HepG2 (cell line): ENCODE measurements around the gene NLRC5. TPM values are rescaled to one million over a fixed set of nuclear protein-coding genes. Genes with fewer than 3 reads are reported as not detected.

ENCODE experiments used
- GTF3A ChIP-seq: sonication (generic); formaldehyde crosslinking; conservative IDR thresholded peaks from 2 replicates; pipeline ENCODE4 v1.4.0; 2020; ENCODE audit warnings: mild to moderate bottlenecking, missing genetic modification reagents
- KLF16 ChIP-seq, 2 experiments: sonication (generic) in 1 of 2; formaldehyde crosslinking in 1 of 2; IDR thresholded peaks; 2 replicates each; pipeline versions ENCODE4 v1.6.1 to v1.8.0; 2016 to 2023; ENCODE audit warnings: missing genetic modification reagents in 2 of 2, missing compliant biosample characterization in 1 of 2
- MAFK ChIP-seq, 2 experiments: IDR thresholded peaks in 1 of 2; conservative IDR thresholded peaks in 1 of 2; 2 replicates each; pipeline ENCODE4 v1.6.1; 2011; ENCODE audit warnings: improper control_type of control experiment in 2 of 2, low read length in 2 of 2
- MTA1 ChIP-seq: sonication (generic); formaldehyde crosslinking; IDR thresholded peaks from 2 replicates; pipeline ENCODE4 v1.4.0; 2020; ENCODE audit warnings: missing genetic modification reagents, mild to moderate bottlenecking, borderline replicate concordance
- MYC ChIP-seq: sonication (generic); formaldehyde crosslinking; IDR thresholded peaks from 2 replicates; pipeline ENCODE4 v1.9.0; 2021; ENCODE audit warnings: missing genetic modification reagents, borderline replicate concordance
- TEAD3 ChIP-seq: optimal IDR thresholded peaks from 2 replicates; pipeline ENCODE3; 2016; ENCODE audit warnings: borderline replicate concordance
- ZFY ChIP-seq: sonication (generic); formaldehyde crosslinking; IDR thresholded peaks from 2 replicates; pipeline ENCODE4 v1.4.0; 2020; ENCODE audit warnings: missing genetic modification reagents
- ZKSCAN1 ChIP-seq: fragments of 150-350 bp; IDR thresholded peaks from 2 replicates; pipeline ENCODE4 v1.6.1; 2014; ENCODE audit warnings: low read length
- ZNF296 ChIP-seq: sonication (generic); formaldehyde crosslinking; conservative IDR thresholded peaks from 2 replicates; pipeline ENCODE4 v1.5.0; 2020; ENCODE audit warnings: mild to moderate bottlenecking, missing genetic modification reagents
- ZNF343 ChIP-seq: sonication (generic); formaldehyde crosslinking; IDR thresholded peaks from 2 replicates; pipeline ENCODE4 v1.4.0; 2020; ENCODE audit warnings: mild to moderate bottlenecking, missing genetic modification reagents
- ZNF430 ChIP-seq: sonication (generic); formaldehyde crosslinking; IDR thresholded peaks from 2 replicates; pipeline ENCODE4 v1.9.0; 2021; ENCODE audit warnings: mild to moderate bottlenecking, missing genetic modification reagents
- ZNF510 ChIP-seq: sonication (generic); formaldehyde crosslinking; IDR thresholded peaks from 2 replicates; pipeline ENCODE4 v1.4.0; 2020; ENCODE audit warnings: low read depth, mild to moderate bottlenecking, missing genetic modification reagents
- ZNF577 ChIP-seq: sonication (generic); formaldehyde crosslinking; IDR thresholded peaks from 2 replicates; pipeline ENCODE4 v1.4.0; 2020; ENCODE audit warnings: mild to moderate bottlenecking, low read depth, missing genetic modification reagents, borderline replicate concordance
- ZNF691 ChIP-seq: sonication (generic); formaldehyde crosslinking; IDR thresholded peaks from 2 replicates; pipeline ENCODE4 v1.4.0; 2020; ENCODE audit warnings: missing genetic modification reagents, low read depth, mild to moderate bottlenecking, borderline replicate concordance
- ZSCAN20 ChIP-seq: sonication (generic); formaldehyde crosslinking; IDR thresholded peaks from 2 replicates; pipeline ENCODE4 v1.4.0; 2020; ENCODE audit warnings: missing genetic modification reagents, mild to moderate bottlenecking, borderline replicate concordance
- polyA plus RNA-seq, 8 experiments: library from polyadenylated mRNA; depleted of rRNA in 3 of 8; stranded (reverse) in 7 of 8; unstranded in 1 of 8; fragments of >200 nt; fragmentation: Illumina TruSeq in 4 of 8; extraction: Trizol in 4 of 8; gene quantifications; 2 replicates each; pipeline versions ENCODE4 v1.2.1 to v1.2.3, GENCODE V29; 2011 to 2016; ENCODE audit warnings: low read depth in 4 of 8, missing spikeins in 1 of 8, mixed read lengths in 1 of 8; ENCODE audit not compliant: insufficient read depth in 1 of 8
- total RNA-seq, 5 experiments: library from RNA; depleted of rRNA; stranded (reverse); fragments of >200 nt; fragmentation: Illumina TruSeq; extraction: Trizol; gene quantifications; 2 replicates each; pipeline ENCODE4 v1.2.3, GENCODE V29; 2016; ENCODE audit warnings: low read depth in 1 of 5
- TF ChIP-seq, protein P1 (sequence below): sonication (generic); formaldehyde crosslinking; IDR thresholded peaks from 2 replicates; pipeline ENCODE4 v1.8.0; 2022; ENCODE audit warnings: missing genetic modification reagents, mild to moderate bottlenecking, borderline replicate concordance
- TF ChIP-seq, protein P2 (sequence below): sonication (generic); formaldehyde crosslinking; IDR thresholded peaks from 2 replicates; pipeline ENCODE4 v1.9.0; 2021; ENCODE audit warnings: missing genetic modification reagents, mild to moderate bottlenecking, borderline replicate concordance
- TF ChIP-seq, protein P3 (sequence below): sonication (generic); formaldehyde crosslinking; IDR thresholded peaks from 2 replicates; pipeline ENCODE4 v1.4.0; 2020; ENCODE audit warnings: missing genetic modification reagents, borderline replicate concordance

The NLRC5 gene
- total and polyA plus RNA-seq, 2 of the 13 experiments (the other 11 are each of a cell fraction or from before 2014, with no cell fraction given), result 6.3 to 12.7 TPM

DNA sequence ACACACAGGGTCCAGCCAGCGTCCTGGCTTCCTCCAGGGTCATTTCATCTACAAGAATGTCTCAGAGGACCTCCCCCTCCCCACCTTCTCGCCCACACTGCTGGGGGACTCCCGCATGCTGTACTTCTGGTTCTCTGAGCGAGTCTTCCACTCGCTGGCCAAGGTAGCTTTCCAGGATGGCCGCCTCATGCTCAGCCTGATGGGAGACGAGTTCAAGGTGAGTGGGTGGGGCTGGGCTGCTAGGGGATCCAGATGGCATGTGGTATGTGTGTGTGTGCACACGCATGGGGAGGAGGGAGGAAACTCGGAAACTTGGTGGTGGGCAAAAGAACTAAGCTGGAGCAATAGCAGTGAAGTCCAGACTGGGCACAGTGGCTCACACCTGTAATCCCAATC is 16.1 kb upstream of the NLRC5 start (continued):
- no peak for TF ChIP-seq ZNF296 (CRISPR knock-in tag)
- peak; percentile 94 for TF ChIP-seq TEAD3
- TF ChIP-seq, protein P1, sequence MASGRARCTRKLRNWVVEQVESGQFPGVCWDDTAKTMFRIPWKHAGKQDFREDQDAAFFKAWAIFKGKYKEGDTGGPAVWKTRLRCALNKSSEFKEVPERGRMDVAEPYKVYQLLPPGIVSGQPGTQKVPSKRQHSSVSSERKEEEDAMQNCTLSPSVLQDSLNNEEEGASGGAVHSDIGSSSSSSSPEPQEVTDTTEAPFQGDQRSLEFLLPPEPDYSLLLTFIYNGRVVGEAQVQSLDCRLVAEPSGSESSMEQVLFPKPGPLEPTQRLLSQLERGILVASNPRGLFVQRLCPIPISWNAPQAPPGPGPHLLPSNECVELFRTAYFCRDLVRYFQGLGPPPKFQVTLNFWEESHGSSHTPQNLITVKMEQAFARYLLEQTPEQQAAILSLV (CRISPR knock-in tag), result peak; percentile 74; the same call in 1 of the 2 replicates
- TF ChIP-seq ZSCAN20 (CRISPR knock-in tag), result no peak
- TF ChIP-seq MAFK (conservative IDR thresholded peaks at IDR 0.05 in 1 of 2, IDR thresholded peaks at IDR 0.05 in 1 of 2; ENCODE audit: low read length in 2 of 2), result no peak
- TF ChIP-seq ZNF430, result 0 out of 2 replicates have a peak, but pooled peaks have one; percentile 22
- no peak for TF ChIP-seq ZNF577 (CRISPR knock-in tag)
- TF ChIP-seq ZKSCAN1, result no peak
- TF ChIP-seq, protein P2, sequence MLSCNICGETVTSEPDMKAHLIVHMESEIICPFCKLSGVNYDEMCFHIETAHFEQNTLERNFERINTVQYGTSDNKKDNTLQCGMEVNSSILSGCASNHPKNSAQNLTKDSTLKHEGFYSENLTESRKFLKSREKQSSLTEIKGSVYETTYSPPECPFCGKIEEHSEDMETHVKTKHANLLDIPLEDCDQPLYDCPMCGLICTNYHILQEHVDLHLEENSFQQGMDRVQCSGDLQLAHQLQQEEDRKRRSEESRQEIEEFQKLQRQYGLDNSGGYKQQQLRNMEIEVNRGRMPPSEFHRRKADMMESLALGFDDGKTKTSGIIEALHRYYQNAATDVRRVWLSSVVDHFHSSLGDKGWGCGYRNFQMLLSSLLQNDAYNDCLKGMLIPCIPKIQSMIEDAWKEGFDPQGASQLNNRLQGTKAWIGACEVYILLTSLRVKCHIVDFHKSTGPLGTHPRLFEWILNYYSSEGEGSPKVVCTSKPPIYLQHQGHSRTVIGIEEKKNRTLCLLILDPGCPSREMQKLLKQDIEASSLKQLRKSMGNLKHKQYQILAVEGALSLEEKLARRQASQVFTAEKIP (CRISPR knock-in tag), result no peak
- peak; percentile 69; the same call in 1 of the 2 replicates for TF ChIP-seq MTA1 (CRISPR knock-in tag)
- TF ChIP-seq MYC (CRISPR knock-in tag), result peak; percentile 76; the same call in 1 of the 2 replicates
- TF ChIP-seq KLF16 (CRISPR knock-in tag; IDR thresholded peaks at IDR 0.05), result 0 out of 4 replicates have a peak, but pooled peaks of 1 of the 2 experiments have one; percentile 45
- no peak for TF ChIP-seq GTF3A (CRISPR knock-in tag)
- TF ChIP-seq ZNF343 (CRISPR knock-in tag), result no peak
- TF ChIP-seq ZNF691 (CRISPR knock-in tag), result no peak
- TF ChIP-seq ZFY (CRISPR knock-in tag), result no peak; the same call in 1 of the 2 replicates
- no peak for TF ChIP-seq ZNF510
- TF ChIP-seq, protein P3, sequence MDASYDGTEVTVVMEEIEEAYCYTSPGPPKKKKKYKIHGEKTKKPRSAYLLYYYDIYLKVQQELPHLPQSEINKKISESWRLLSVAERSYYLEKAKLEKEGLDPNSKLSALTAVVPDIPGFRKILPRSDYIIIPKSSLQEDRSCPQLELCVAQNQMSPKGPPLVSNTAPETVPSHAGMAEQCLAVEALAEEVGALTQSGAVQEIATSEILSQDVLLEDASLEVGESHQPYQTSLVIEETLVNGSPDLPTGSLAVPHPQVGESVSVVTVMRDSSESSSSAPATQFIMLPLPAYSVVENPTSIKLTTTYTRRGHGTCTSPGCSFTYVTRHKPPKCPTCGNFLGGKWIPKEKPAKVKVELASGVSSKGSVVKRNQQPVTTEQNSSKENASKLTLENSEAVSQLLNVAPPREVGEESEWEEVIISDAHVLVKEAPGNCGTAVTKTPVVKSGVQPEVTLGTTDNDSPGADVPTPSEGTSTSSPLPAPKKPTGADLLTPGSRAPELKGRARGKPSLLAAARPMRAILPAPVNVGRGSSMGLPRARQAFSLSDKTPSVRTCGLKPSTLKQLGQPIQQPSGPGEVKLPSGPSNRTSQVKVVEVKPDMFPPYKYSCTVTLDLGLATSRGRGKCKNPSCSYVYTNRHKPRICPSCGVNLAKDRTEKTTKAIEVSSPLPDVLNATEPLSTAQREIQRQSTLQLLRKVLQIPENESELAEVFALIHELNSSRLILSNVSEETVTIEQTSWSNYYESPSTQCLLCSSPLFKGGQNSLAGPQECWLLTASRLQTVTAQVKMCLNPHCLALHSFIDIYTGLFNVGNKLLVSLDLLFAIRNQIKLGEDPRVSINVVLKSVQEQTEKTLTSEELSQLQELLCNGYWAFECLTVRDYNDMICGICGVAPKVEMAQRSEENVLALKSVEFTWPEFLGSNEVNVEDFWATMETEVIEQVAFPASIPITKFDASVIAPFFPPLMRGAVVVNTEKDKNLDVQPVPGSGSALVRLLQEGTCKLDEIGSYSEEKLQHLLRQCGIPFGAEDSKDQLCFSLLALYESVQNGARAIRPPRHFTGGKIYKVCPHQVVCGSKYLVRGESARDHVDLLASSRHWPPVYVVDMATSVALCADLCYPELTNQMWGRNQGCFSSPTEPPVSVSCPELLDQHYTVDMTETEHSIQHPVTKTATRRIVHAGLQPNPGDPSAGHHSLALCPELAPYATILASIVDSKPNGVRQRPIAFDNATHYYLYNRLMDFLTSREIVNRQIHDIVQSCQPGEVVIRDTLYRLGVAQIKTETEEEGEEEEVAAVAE, result no peak
